ENCODE measurements around the gene GLG1.

GRCh38 chr16:74460542-74460941 lies 146.4 kb downstream of the GLG1 start:
- TF ChIP-seq, protein P1, sequence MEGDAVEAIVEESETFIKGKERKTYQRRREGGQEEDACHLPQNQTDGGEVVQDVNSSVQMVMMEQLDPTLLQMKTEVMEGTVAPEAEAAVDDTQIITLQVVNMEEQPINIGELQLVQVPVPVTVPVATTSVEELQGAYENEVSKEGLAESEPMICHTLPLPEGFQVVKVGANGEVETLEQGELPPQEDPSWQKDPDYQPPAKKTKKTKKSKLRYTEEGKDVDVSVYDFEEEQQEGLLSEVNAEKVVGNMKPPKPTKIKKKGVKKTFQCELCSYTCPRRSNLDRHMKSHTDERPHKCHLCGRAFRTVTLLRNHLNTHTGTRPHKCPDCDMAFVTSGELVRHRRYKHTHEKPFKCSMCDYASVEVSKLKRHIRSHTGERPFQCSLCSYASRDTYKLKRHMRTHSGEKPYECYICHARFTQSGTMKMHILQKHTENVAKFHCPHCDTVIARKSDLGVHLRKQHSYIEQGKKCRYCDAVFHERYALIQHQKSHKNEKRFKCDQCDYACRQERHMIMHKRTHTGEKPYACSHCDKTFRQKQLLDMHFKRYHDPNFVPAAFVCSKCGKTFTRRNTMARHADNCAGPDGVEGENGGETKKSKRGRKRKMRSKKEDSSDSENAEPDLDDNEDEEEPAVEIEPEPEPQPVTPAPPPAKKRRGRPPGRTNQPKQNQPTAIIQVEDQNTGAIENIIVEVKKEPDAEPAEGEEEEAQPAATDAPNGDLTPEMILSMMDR (conservative IDR thresholded peaks at IDR 0.05 in 1 of 2, IDR thresholded peaks at IDR 0.05 in 1 of 2; ENCODE audit: extremely low read depth in 1 of 2, insufficient read depth in 1 of 2, low read depth in 1 of 2, low read length in 2 of 2) = no peak
- no peak for TF ChIP-seq EZH2 (IDR thresholded peaks at IDR 0.05; ENCODE audit: borderline replicate concordance, low read length)
